ENCODE measurements around the gene ZBTB16.

DNA sequence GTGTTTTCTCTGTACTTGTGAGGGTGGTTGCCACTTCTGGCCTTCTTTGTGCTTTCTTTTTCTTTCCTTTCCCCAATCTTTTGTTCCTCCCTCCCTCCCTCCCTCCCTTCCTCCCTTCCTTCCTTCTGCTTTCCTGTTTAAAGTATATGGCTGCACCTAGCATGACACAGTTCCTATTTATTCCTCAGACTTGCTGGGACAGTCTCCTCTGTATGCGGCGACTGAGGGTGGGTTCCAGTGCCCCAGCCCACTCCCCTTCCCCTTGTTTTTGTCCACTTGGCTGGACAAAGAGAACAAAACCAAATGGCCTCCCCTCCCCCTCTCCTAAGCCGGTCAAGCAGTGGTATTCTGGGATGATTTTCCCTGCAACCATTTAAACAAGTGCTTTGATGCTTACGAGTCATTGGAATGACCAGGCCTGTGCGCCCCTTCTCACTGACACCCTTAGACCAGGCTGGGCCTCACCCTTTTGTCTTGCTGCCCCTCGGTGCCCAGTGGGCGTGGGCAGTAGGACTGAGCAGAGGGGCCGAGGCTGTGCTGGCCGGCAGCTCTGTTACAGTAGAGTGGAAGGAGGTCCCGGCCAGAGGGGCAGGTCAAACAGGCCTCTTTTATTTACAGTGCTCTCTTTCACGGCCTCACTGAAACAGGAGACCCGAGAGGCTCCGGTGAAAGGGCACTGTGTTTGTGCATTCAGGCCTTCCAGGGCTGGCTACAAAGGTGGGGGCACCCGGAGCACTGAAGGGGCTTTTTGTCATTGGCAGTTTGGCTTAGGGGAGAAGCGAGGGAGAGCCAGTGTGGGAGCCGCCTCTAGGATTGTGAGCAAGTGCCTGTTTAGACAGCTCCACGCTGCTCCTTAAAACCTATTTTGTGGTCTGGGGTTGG is 32.2 kb downstream of the ZBTB16 start:
- TF ChIP-seq POLR2A (IDR thresholded peaks at IDR 0.05): no peak
- TF ChIP-seq, protein P1, sequence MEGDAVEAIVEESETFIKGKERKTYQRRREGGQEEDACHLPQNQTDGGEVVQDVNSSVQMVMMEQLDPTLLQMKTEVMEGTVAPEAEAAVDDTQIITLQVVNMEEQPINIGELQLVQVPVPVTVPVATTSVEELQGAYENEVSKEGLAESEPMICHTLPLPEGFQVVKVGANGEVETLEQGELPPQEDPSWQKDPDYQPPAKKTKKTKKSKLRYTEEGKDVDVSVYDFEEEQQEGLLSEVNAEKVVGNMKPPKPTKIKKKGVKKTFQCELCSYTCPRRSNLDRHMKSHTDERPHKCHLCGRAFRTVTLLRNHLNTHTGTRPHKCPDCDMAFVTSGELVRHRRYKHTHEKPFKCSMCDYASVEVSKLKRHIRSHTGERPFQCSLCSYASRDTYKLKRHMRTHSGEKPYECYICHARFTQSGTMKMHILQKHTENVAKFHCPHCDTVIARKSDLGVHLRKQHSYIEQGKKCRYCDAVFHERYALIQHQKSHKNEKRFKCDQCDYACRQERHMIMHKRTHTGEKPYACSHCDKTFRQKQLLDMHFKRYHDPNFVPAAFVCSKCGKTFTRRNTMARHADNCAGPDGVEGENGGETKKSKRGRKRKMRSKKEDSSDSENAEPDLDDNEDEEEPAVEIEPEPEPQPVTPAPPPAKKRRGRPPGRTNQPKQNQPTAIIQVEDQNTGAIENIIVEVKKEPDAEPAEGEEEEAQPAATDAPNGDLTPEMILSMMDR (IDR thresholded peaks at IDR 0.05): no peak

Data from esophagus squamous epithelium (tissue), 4 donors.